ENCODE measurements around the gene SLIT3.

Gene SLIT3

DNA sequence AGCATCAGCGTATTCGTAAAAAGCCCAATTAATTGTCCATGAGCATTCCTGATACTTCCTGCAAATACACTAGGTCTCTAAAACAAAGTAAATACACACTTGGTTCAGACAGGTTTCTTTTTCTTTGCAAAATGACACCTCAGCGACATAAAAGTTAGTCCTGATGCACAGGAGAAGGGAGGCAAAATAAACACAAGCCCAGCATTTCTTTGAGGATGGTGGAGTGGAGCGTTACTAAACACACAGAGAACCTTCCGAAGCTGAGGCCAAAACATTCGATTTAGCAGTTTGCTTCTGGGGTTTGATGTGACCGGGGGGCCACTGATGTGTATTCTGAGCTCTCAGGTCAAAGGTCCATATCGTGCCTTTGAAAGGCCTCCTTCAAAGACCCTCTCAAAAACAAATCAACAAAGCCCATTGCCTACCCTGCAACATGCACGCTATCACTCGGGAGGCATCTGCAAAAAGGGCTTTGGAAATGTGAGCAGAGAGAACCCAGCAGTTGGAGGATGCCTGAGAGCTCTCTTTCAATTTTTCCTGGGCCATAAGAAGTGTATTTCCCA is 453.3 kb downstream of the SLIT3 start:
- DNase-seq = no peak
- H3K27me3 Mint-ChIP-seq = peaks cover 27% of the 10 kb centered on the region
- H3K4me3 Mint-ChIP-seq = no peak overlapping the region
- CTCF ChIA-PET = no interaction called here
- no peaks in the 10 kb centered on the region for H3K36me3 Mint-ChIP-seq
- peaks cover 12% of the 10 kb centered on the region for H3K4me1 Mint-ChIP-seq
- no peak overlapping the region for H3K27ac Mint-ChIP-seq
- no peaks in the 10 kb centered on the region for H3K9me3 Mint-ChIP-seq

GRCh38 chr5:168844922-168845296 is 456.0 kb downstream of the SLIT3 start:
- no peak for DNase-seq
- CTCF ChIA-PET = interaction anchor here (0.6 kb wide), 1 partner anchor 29 kb away, joined by 3 read pairs; no protein-coding TSS in a partner anchor
- Mint-ChIP-seq H3K27me3 (peaks cover 29% of the 10 kb centered on the region), H3K36me3 (no peaks in the 10 kb centered on the region), H3K4me1 (no peaks in the 10 kb centered on the region), H3K9me3 (no peaks in the 10 kb centered on the region), H3K4me3 (no peak overlapping the region), H3K27ac (no peak overlapping the region)

DNA sequence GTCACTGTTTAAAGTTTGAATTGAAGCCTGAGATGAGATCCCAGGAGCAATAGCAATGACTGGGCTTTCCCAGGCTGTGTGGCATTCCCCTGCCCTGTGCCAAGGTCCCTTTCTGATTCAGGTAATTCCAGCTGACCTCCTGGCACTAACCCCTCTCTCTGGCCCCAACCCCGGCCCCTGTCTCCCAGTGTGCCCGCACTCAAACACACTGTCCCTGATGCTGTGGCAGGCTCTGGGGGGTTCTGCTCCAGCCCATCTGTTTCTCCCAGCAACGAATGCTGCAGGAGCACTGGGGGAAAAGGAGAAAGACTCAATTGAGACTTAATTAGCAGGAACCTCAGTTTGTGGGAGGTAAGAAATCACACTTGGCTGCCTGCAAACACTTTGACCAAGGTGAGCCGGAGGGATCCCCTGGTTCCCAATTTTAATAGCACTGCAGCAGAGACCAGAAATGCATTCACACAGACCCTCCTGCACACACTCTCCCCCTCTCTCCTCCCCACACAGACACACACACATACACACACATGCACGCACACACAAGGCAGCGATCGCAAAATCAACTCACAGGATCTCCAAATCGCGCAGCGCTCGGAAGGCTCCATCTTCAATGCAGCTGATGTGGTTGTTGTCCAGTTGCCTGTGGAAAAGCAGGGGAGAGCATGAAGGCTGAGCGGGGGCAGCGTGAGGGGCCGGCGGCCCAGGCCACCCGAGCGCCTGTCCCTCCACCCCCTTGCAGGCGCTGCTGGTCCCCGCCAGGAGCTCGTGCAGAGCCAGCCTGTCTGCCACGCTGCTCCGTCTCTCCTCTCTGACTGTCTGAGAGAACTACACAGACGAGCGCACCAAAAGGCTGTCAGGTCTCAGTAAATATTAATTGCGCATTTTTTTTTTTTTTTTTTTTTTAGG is 456.7 kb downstream of the SLIT3 start:
- H3K9me3 Mint-ChIP-seq = no peaks in the 10 kb centered on the region
- peaks cover 29% of the 10 kb centered on the region for H3K27me3 Mint-ChIP-seq
- H3K27ac Mint-ChIP-seq = no peak overlapping the region
- no peaks in the 10 kb centered on the region for H3K36me3 Mint-ChIP-seq
- CTCF ChIA-PET = no interaction called here
- DNase-seq = no peak
- no peak overlapping the region for H3K4me3 Mint-ChIP-seq
- H3K4me1 Mint-ChIP-seq = no peaks in the 10 kb centered on the region

DNA sequence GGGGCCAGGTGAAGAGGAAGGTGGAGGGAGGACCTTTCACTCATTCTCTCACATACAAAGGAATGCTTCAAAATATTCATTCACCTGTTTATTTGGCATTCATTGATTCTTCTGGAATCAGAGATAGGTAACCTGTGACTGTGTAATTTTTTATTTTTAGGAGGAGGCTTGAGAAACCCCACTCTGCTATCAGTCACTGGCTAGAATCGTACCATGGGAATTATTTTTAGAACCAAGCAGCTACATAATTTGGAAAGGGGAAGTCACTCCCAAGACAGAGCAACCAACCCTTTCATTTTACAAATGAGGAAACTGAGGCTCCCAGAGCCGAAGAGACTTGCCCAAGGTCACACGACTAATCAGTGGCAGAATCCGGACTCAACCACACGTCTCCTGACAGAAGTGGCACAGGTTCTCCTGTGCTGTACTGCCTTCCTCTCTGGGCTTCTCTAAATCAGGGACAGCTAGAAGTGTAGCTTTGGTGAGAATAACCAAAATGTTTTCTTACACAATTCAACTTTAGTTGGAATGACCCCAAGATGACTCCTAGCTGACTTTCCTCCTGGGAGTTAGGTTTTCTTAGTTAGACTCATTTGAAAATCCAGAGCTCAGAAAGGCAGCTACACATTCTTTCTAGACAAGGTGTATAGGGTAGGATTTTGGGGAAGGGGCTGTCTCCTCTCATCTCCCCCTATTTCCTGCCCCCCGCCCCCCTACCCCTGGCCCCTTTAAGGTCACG is 457.5 kb downstream of the SLIT3 start:
- DNase-seq = no peak
- Mint-ChIP-seq H3K4me3 (no peak overlapping the region), H3K27me3 (peaks cover 29% of the 10 kb centered on the region), H3K27ac (no peak overlapping the region), H3K9me3 (no peaks in the 10 kb centered on the region), H3K4me1 (no peaks in the 10 kb centered on the region), H3K36me3 (no peaks in the 10 kb centered on the region)
- CTCF ChIA-PET = no interaction called here

- CTCF ChIA-PET = no interaction called here
- peaks cover 3% of the 10 kb centered on the region for H3K4me1 Mint-ChIP-seq
- H3K27me3 Mint-ChIP-seq = peaks cover 23% of the 10 kb centered on the region
- H3K4me3 Mint-ChIP-seq = no peak overlapping the region
- H3K36me3 Mint-ChIP-seq = no peaks in the 10 kb centered on the region
- no peak for DNase-seq
- H3K27ac Mint-ChIP-seq = no peak overlapping the region
- H3K9me3 Mint-ChIP-seq = no peaks in the 10 kb centered on the region
These were observed 458.3 kb downstream of the SLIT3 start for GRCh38 chr5:168842571-168843205.

- no peaks in the 10 kb centered on the region for H3K36me3 Mint-ChIP-seq
- H3K4me1 Mint-ChIP-seq = peaks cover 21% of the 10 kb centered on the region
- no peak overlapping the region for H3K4me3 Mint-ChIP-seq
- DNase-seq = no peak
- H3K27ac Mint-ChIP-seq = no peak overlapping the region
- CTCF ChIA-PET = no interaction called here
- peaks cover 13% of the 10 kb centered on the region for H3K27me3 Mint-ChIP-seq
- H3K9me3 Mint-ChIP-seq = no peaks in the 10 kb centered on the region
These were observed 463.1 kb downstream of the SLIT3 start for GRCh38 chr5:168837852-168838251.

- Mint-ChIP-seq H3K4me1 (peaks cover 21% of the 10 kb centered on the region), H3K36me3 (no peaks in the 10 kb centered on the region), H3K4me3 (no peak overlapping the region), H3K27me3 (peaks cover 3% of the 10 kb centered on the region), H3K27ac (peak overlapping the region; percentile 28), H3K9me3 (no peaks in the 10 kb centered on the region)
- CTCF ChIA-PET = no interaction called here
- DNase-seq = no peak
These were observed 464.2 kb downstream of the SLIT3 start for GRCh38 chr5:168836603-168837231.

- CTCF ChIA-PET = no interaction called here
- H3K9me3 Mint-ChIP-seq = no peaks in the 10 kb centered on the region
- peaks cover 8% of the 10 kb centered on the region for H3K27me3 Mint-ChIP-seq
- H3K27ac Mint-ChIP-seq = no peak overlapping the region
- DNase-seq = no peak
- peaks cover 21% of the 10 kb centered on the region for H3K4me1 Mint-ChIP-seq
- no peaks in the 10 kb centered on the region for H3K36me3 Mint-ChIP-seq
- H3K4me3 Mint-ChIP-seq = no peak overlapping the region
These were observed 467.0 kb downstream of the SLIT3 start for GRCh38 chr5:168833936-168834335.

DNA sequence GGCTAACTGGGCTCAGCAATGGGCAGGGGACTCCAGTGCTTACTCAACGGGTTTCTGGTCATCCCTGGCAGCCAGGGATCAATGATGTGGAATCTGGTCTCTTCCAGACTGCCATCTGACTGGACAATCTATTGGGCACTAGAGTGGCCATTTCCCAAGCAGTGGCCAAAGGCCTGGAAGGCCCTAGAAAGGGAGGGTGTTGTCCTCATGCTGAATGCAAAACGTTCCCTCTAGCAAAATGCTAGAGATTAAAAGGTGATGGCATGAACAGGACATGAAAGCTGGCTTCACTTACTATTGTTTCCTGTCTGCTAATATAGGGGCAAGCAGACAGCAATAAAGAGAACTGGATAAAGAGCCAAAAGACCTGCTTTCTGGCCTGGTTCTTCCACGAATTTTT is 467.6 kb downstream of the SLIT3 start:
- DNase-seq = no peak
- Mint-ChIP-seq H3K27ac (no peak overlapping the region), H3K9me3 (no peaks in the 10 kb centered on the region), H3K36me3 (no peaks in the 10 kb centered on the region), H3K27me3 (peaks cover 8% of the 10 kb centered on the region), H3K4me1 (peaks cover 21% of the 10 kb centered on the region), H3K4me3 (no peak overlapping the region)
- CTCF ChIA-PET = no interaction called here

GRCh38 chr5:168832308-168832707 is 468.6 kb downstream of the SLIT3 start:
- H3K9me3 Mint-ChIP-seq = no peaks in the 10 kb centered on the region
- no peak overlapping the region for H3K27ac Mint-ChIP-seq
- H3K4me3 Mint-ChIP-seq = no peak overlapping the region
- H3K27me3 Mint-ChIP-seq = peaks cover 8% of the 10 kb centered on the region
- no peaks in the 10 kb centered on the region for H3K36me3 Mint-ChIP-seq
- no peak for DNase-seq
- H3K4me1 Mint-ChIP-seq = peaks cover 16% of the 10 kb centered on the region
- CTCF ChIA-PET = no interaction called here

GRCh38 chr5:168831383-168831782 is 469.6 kb downstream of the SLIT3 start:
- H3K27me3 Mint-ChIP-seq = peaks cover 8% of the 10 kb centered on the region
- no peak overlapping the region for H3K27ac Mint-ChIP-seq
- DNase-seq = no peak
- CTCF ChIA-PET = interaction anchor here (0.7 kb wide), 1 partner anchor 1200 kb away, joined by 3 read pairs; no protein-coding TSS in a partner anchor
- peaks cover 7% of the 10 kb centered on the region for H3K4me1 Mint-ChIP-seq
- no peak overlapping the region for H3K4me3 Mint-ChIP-seq
- no peaks in the 10 kb centered on the region for H3K36me3 Mint-ChIP-seq
- H3K9me3 Mint-ChIP-seq = no peaks in the 10 kb centered on the region

- peaks cover 2% of the 10 kb centered on the region for H3K4me1 Mint-ChIP-seq
- H3K27me3 Mint-ChIP-seq = peaks cover 5% of the 10 kb centered on the region
- DNase-seq = no peak
- CTCF ChIA-PET = interaction anchor here (0.7 to 1.0 kb wide), 2 partner anchors 23 to 1200 kb away, joined by 3 read pairs; no protein-coding TSS in a partner anchor
- H3K36me3 Mint-ChIP-seq = no peaks in the 10 kb centered on the region
- no peaks in the 10 kb centered on the region for H3K9me3 Mint-ChIP-seq
- H3K27ac Mint-ChIP-seq = no peak overlapping the region
- no peak overlapping the region for H3K4me3 Mint-ChIP-seq
These were observed 470.1 kb downstream of the SLIT3 start for GRCh38 chr5:168830833-168831232.

DNA sequence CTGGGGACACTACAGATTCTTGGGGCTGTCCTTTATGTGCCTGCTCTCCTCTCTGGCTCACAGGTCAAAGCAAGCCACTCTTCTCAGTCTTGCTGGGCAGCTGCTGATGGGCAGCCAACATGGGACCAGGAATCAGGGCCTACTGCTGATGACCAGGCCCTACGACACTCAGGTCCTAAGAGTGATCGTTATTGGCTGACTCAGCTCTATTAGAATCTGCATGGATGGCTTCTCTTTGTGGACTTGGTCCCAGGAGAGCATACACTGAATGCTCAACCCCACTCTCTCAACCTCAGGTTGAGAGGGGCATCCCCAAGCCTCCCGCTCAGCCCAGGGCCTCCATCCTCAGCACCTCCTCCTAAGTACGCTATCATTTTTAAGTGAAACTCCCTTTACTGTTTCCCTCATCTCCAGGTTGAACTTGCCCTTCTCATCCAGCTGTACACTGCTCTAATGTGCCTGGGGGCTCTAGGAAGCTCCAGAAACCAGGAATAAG is 471.0 kb downstream of the SLIT3 start:
- Mint-ChIP-seq H3K27me3 (peaks cover 5% of the 10 kb centered on the region), H3K4me3 (no peak overlapping the region), H3K9me3 (no peaks in the 10 kb centered on the region), H3K36me3 (no peaks in the 10 kb centered on the region), H3K4me1 (no peaks in the 10 kb centered on the region), H3K27ac (no peak overlapping the region)
- CTCF ChIA-PET = interaction anchor here (1.0 kb wide), 1 partner anchor 24 kb away, joined by 3 read pairs; no protein-coding TSS in a partner anchor
- DNase-seq = no peak

DNA sequence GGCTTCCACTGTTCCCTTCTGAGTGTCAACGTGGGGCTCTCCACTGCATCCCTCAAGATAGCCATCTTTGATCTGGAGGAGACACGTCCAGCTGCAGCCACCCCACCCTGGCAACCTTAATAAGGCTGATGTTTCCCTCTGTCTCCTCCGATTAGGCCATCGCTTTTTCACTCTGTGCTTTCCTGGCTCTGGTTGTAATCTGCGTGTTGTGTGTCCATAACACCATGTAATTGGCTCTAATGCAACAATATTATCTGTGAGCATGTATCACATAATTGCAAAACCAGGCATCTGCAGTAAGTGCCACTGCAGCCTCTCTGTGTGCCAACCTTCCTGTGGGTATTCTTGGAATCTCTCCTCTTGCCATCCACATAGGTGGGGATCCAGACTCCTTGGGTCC is 471.9 kb downstream of the SLIT3 start:
- no peaks in the 10 kb centered on the region for H3K36me3 Mint-ChIP-seq
- H3K4me3 Mint-ChIP-seq = no peak overlapping the region
- CTCF ChIA-PET = interaction anchor here (0.6 kb wide), 1 partner anchor 1597 kb away, joined by 3 read pairs; no protein-coding TSS in a partner anchor

More for the DNA sequence above, 471.9 kb downstream of the SLIT3 start:
- no peak for DNase-seq
- H3K9me3 Mint-ChIP-seq = no peaks in the 10 kb centered on the region
- no peak overlapping the region for H3K27ac Mint-ChIP-seq
- no peaks in the 10 kb centered on the region for H3K4me1 Mint-ChIP-seq
- peaks cover 5% of the 10 kb centered on the region for H3K27me3 Mint-ChIP-seq

Data from activated naive CD4-positive, alpha-beta T cell treated with anti-CD3 and anti-CD28 coated beads, Interleukin-2, amount 10 ng/mL, durations not matched to agents 7 days and 5 days (primary cell).